WTC11 (cell line): ENCODE results near the gene SLC24A1.

Experiments used
- SP1 ChIP-seq: sonication (generic); formaldehyde crosslinking; conservative IDR thresholded peaks from 2 replicates; pipeline ENCODE4 v1.8.1; 2022; ENCODE audit warnings: missing genetic modification reagents
- TF ChIP-seq, protein P1 (sequence below): fragments of 200-600 bp; IDR thresholded peaks from 2 replicates; pipeline ENCODE4 v1.8.0; 2022; ENCODE audit warnings: antibody characterized with exemption
- TF ChIP-seq, protein P2 (sequence below): sonication (generic); formaldehyde crosslinking; IDR thresholded peaks from 2 replicates; pipeline ENCODE4 v1.8.1; 2023; ENCODE audit warnings: mild to moderate bottlenecking, missing genetic modification reagents, borderline replicate concordance

DNA sequence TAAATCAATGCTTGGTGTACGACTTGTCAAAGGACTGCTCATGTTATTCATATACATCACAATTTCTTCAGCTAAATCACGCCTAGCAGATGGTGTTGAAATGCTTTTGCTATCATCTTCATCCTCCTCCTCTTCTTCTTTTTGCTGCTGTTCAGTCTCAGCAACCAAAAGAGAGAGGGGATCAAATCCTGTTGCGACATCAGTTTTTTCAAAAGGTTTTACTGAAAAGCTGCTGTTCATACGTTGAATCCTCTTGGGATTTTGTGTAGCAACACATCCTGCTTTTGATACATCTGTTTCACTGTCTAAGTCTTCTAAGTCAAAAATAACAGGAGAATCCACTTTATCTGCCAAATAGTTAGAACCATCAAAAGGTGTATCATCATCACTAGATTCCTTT, 69.0 kb downstream of the SLC24A1 start:
- TF ChIP-seq, protein P1, sequence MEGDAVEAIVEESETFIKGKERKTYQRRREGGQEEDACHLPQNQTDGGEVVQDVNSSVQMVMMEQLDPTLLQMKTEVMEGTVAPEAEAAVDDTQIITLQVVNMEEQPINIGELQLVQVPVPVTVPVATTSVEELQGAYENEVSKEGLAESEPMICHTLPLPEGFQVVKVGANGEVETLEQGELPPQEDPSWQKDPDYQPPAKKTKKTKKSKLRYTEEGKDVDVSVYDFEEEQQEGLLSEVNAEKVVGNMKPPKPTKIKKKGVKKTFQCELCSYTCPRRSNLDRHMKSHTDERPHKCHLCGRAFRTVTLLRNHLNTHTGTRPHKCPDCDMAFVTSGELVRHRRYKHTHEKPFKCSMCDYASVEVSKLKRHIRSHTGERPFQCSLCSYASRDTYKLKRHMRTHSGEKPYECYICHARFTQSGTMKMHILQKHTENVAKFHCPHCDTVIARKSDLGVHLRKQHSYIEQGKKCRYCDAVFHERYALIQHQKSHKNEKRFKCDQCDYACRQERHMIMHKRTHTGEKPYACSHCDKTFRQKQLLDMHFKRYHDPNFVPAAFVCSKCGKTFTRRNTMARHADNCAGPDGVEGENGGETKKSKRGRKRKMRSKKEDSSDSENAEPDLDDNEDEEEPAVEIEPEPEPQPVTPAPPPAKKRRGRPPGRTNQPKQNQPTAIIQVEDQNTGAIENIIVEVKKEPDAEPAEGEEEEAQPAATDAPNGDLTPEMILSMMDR, result no peak
- TF ChIP-seq, protein P2, sequence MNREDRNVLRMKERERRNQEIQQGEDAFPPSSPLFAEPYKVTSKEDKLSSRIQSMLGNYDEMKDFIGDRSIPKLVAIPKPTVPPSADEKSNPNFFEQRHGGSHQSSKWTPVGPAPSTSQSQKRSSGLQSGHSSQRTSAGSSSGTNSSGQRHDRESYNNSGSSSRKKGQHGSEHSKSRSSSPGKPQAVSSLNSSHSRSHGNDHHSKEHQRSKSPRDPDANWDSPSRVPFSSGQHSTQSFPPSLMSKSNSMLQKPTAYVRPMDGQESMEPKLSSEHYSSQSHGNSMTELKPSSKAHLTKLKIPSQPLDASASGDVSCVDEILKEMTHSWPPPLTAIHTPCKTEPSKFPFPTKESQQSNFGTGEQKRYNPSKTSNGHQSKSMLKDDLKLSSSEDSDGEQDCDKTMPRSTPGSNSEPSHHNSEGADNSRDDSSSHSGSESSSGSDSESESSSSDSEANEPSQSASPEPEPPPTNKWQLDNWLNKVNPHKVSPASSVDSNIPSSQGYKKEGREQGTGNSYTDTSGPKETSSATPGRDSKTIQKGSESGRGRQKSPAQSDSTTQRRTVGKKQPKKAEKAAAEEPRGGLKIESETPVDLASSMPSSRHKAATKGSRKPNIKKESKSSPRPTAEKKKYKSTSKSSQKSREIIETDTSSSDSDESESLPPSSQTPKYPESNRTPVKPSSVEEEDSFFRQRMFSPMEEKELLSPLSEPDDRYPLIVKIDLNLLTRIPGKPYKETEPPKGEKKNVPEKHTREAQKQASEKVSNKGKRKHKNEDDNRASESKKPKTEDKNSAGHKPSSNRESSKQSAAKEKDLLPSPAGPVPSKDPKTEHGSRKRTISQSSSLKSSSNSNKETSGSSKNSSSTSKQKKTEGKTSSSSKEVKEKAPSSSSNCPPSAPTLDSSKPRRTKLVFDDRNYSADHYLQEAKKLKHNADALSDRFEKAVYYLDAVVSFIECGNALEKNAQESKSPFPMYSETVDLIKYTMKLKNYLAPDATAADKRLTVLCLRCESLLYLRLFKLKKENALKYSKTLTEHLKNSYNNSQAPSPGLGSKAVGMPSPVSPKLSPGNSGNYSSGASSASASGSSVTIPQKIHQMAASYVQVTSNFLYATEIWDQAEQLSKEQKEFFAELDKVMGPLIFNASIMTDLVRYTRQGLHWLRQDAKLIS (CRISPR knock-in tag), result no peak
- TF ChIP-seq SP1 (CRISPR knock-in tag), result no peak
